HCT116 (cell line): Measurements from ENCODE around the gene RUNX1. TPM values are rescaled to one million over a fixed set of nuclear protein-coding genes. Genes with fewer than 3 reads are reported as not detected.
A peak's percentile ranks its signal among the peaks of the same experiment; 100 is the strongest.

Experiments used
- ATAC-seq: fragments of 200-7000 bp; cut with Tn5 transposase; 2 replicates; pipeline ENCODE4 v1.9.1; 2020; ENCODE audit warnings: mild to moderate bottlenecking, moderate library complexity
- BruUV-seq: library from RNA; stranded (reverse); fragments of 400-500 nt; replicated peaks from 2 replicates; lab custom pipeline; 2021; lab: Mats Ljungman, UMichigan
- CTCF ChIA-PET: fragments of 300-600 bp; sonication (Branson Sonifier 250); formaldehyde crosslinking; loops from one replicate; lab custom pipeline; 2021; ENCODE audit warnings: antibody characterized with exemption; lab: Charles Lee
- POLR2A ChIA-PET: fragments of 300-600, 350-600 bp; sonication (Branson Sonifier 250); formaldehyde crosslinking; loops from one replicate; lab custom pipeline; 2021; ENCODE audit warnings: antibody characterized with exemption; lab: Charles Lee
- RAD21 ChIA-PET, 2 experiments: fragments of 300-600 bp; sonication (Branson Sonifier 250); formaldehyde crosslinking; loops; one replicate each; lab custom pipeline; 2023; ENCODE audit warnings: low total read pairs in 2 of 2; ENCODE audit not compliant: uncharacterized antibody in 2 of 2, unreplicated experiment in 2 of 2, low non-redundant PET in 1 of 2; lab: Charles Lee
- DNase-seq: peaks from one replicate; pipeline ENCODE4 v3.0.0-alpha.2; 2010; ENCODE audit warnings: low read depth, low spot score
- H2AFZ ChIP-seq: fragments of 200-600 bp; shearing (Covaris generic), sonication (generic); 2 replicates; pipeline ENCODE4 v1.6.1; 2017; ENCODE audit warnings: low read depth, mixed run types, mixed read lengths, antibody characterized with exemption, low read length; ENCODE audit not compliant: poor library complexity, severe bottlenecking
- H3K27ac ChIP-seq: 2 replicates; pipeline ENCODE4 v1.5.1; 2012; ENCODE audit warnings: low read depth, low read length
- H3K27me3 ChIP-seq: fragments of 200-600 bp; sonication (generic); 2 replicates; pipeline ENCODE4 v1.6.1; 2016; ENCODE audit warnings: mixed run types, low read length, mixed read lengths; ENCODE audit not compliant: insufficient read depth
- H3K36me3 ChIP-seq, 2 experiments: fragments of 200-500 bp in 1 of 2; fragments of 200-600 bp in 1 of 2; sonication (Bioruptor generic) in 1 of 2; sonication (generic) in 1 of 2; 2 replicates each; pipeline versions ENCODE4 v1.5.1 to v1.6.1; 2014 to 2016; ENCODE audit warnings: low read length in 2 of 2, inconsistent platforms in 1 of 2, mixed read lengths in 1 of 2, mixed run types in 1 of 2; ENCODE audit not compliant: insufficient read depth in 2 of 2, control insufficient read depth in 1 of 2
- H3K4me1 ChIP-seq, 2 experiments: fragments of 200-600 bp in 1 of 2; sonication (generic) in 1 of 2; 2 replicates each; pipeline versions ENCODE4 v1.5.1 to v1.6.1; 2012 to 2017; ENCODE audit warnings: low read length in 2 of 2, inconsistent platforms in 1 of 2, mild to moderate bottlenecking in 1 of 2, mixed read lengths in 1 of 2, mixed run types in 1 of 2, moderate library complexity in 1 of 2; ENCODE audit not compliant: insufficient read depth in 2 of 2, control insufficient read depth in 1 of 2
- H3K4me2 ChIP-seq: fragments of 200-600 bp; sonication (generic); 2 replicates; pipeline ENCODE4 v1.6.1; 2017; ENCODE audit warnings: mixed run types, low read length, mixed read lengths
- H3K4me3 ChIP-seq, 2 experiments: fragments of 200-600 bp in 1 of 2; sonication (generic) in 1 of 2; replicated peaks in 1 of 2; 2 replicates each; pipeline ENCODE4 v1.5.1; 2011 to 2016; ENCODE audit warnings: low read length in 2 of 2, control low read depth in 1 of 2, low read depth in 1 of 2, mild to moderate bottlenecking in 1 of 2, mixed read lengths in 1 of 2, mixed run types in 1 of 2
- H3K79me2 ChIP-seq: fragments of 200-600 bp; sonication (generic); 2 replicates; pipeline ENCODE4 v1.6.1; 2017; ENCODE audit warnings: mild to moderate bottlenecking, mixed run types, low read length, moderate library complexity, mixed read lengths; ENCODE audit not compliant: insufficient read depth
- H3K9ac ChIP-seq: fragments of 200-600 bp; sonication (generic); 2 replicates; pipeline ENCODE4 v1.6.1; 2016; ENCODE audit warnings: low read length, mixed read lengths
- H3K9me2 ChIP-seq: fragments of 200-600 bp; sonication (generic), shearing (Covaris generic); 2 replicates; pipeline ENCODE4 v1.6.1; 2017; ENCODE audit warnings: mixed run types, mild to moderate bottlenecking, moderate library complexity; ENCODE audit not compliant: insufficient read depth
- H3K9me3 ChIP-seq, 2 experiments: fragments of 200-500 bp in 1 of 2; fragments of 200-600 bp in 1 of 2; sonication (Bioruptor generic) in 1 of 2; sonication (generic) in 1 of 2; 2 replicates each; pipeline ENCODE4 v1.6.1; 2014 to 2017; ENCODE audit warnings: low read length in 2 of 2, mixed read lengths in 2 of 2, inconsistent platforms in 1 of 2, low read depth in 1 of 2, mild to moderate bottlenecking in 1 of 2, mixed run types in 1 of 2, moderate library complexity in 1 of 2; ENCODE audit not compliant: control insufficient read depth in 1 of 2, insufficient read depth in 1 of 2
- H4K20me1 ChIP-seq: fragments of 200-600 bp; sonication (generic), shearing (Covaris generic); 2 replicates; pipeline ENCODE4 v1.6.1; 2017; ENCODE audit warnings: mixed run types, mild to moderate bottlenecking, moderate library complexity; ENCODE audit not compliant: insufficient read depth
- ATF3 ChIP-seq: IDR thresholded peaks from 2 replicates; pipeline ENCODE4 v1.6.1; 2012
- CBX3 ChIP-seq: IDR thresholded peaks from 2 replicates; pipeline ENCODE4 v1.6.1; 2012; ENCODE audit warnings: low read depth
- ELF1 ChIP-seq: IDR thresholded peaks from 2 replicates; pipeline ENCODE4 v1.6.1; 2012; ENCODE audit warnings: low read depth, borderline replicate concordance
- EZH2 ChIP-seq: fragments of 200-600 bp; sonication (generic); IDR thresholded peaks from 2 replicates; pipeline ENCODE4 v1.6.1; 2017; ENCODE audit warnings: antibody characterized with exemption, mixed run types
- EZH2phosphoT487 ChIP-seq: fragments of 200-600 bp; IDR thresholded peaks from 2 replicates; pipeline ENCODE4 v1.6.1; 2018; ENCODE audit warnings: antibody characterized with exemption, borderline replicate concordance
- FOSL1 ChIP-seq: IDR thresholded peaks from 2 replicates; pipeline ENCODE4 v1.6.1; 2012; ENCODE audit warnings: low read depth
- JUND ChIP-seq: IDR thresholded peaks from 2 replicates; pipeline ENCODE4 v1.6.1; 2012
- POLR2AphosphoS5 ChIP-seq: IDR thresholded peaks from 2 replicates; pipeline ENCODE4 v1.6.1; 2011; ENCODE audit warnings: mild to moderate bottlenecking, low read depth, low read length, moderate library complexity
- RAD21 ChIP-seq: IDR thresholded peaks from 2 replicates; pipeline ENCODE4 v1.6.1; 2012; ENCODE audit warnings: low read depth, mild to moderate bottlenecking
- SIN3A ChIP-seq: IDR thresholded peaks from 2 replicates; pipeline ENCODE4 v1.6.1; 2012; ENCODE audit warnings: low read depth
- SP1 ChIP-seq: IDR thresholded peaks from 2 replicates; pipeline ENCODE4 v1.6.1; 2012; ENCODE audit warnings: low read depth
- SRF ChIP-seq: IDR thresholded peaks from 2 replicates; pipeline ENCODE4 v1.6.1; 2012; ENCODE audit warnings: low read depth
- TCF7L2 ChIP-seq: IDR thresholded peaks from 2 replicates; pipeline ENCODE4 v1.7.0; 2011; ENCODE audit warnings: borderline replicate concordance, inconsistent platforms; ENCODE audit not compliant: insufficient read depth, insufficient read length; ENCODE audit errors: extremely low read depth
- ZBTB33 ChIP-seq: IDR thresholded peaks from 2 replicates; pipeline ENCODE4 v1.6.1; 2011; ENCODE audit warnings: mild to moderate bottlenecking, low read length, moderate library complexity; ENCODE audit not compliant: insufficient replicate concordance; ENCODE audit errors: extremely low read depth
- ZFX ChIP-seq: fragments of 450-650 bp; IDR thresholded peaks from 2 replicates; pipeline ENCODE4 v1.6.1; 2017
- ZNF274 ChIP-seq: fragments of 200-500 bp; sonication (Bioruptor generic); IDR thresholded peaks from 2 replicates; pipeline ENCODE4 v1.6.1; 2014; ENCODE audit warnings: mild to moderate bottlenecking, low read depth, low read length, inconsistent platforms
- intact Hi-C: fragments of 100-400 bp; cut with micrococcal nuclease; formaldehyde crosslinking; loops from 2 replicates; pipeline ENCODE4 v1.10.0; 2022
- total RNA-seq: library from RNA; stranded (reverse); gene quantifications from one replicate; pipeline ENCODE4 v1.2.1, GENCODE V29; 2021; ENCODE audit not compliant: unreplicated experiment
- TF ChIP-seq, protein P1 (sequence below), 3 experiments: fragments of 200-600 bp in 1 of 3; sonication (generic) in 1 of 3; IDR thresholded peaks in 2 of 3; conservative IDR thresholded peaks in 1 of 3; 2 replicates each; pipeline ENCODE4 v1.5.1; 2012 to 2017; ENCODE audit warnings: low read depth in 2 of 3, low read length in 2 of 3, antibody characterized with exemption in 1 of 3, borderline replicate concordance in 1 of 3, control low read depth in 1 of 3, mild to moderate bottlenecking in 1 of 3, mixed read lengths in 1 of 3, mixed run types in 1 of 3, moderate library complexity in 1 of 3; ENCODE audit not compliant: insufficient read depth in 1 of 3

RUNX1 gene
- total RNA-seq, 1 experiment from 2014 or later = 33.5 TPM

- BruUV-seq = no TSS peak
- Histone ChIP-seq H3K4me2 (no peak overlapping the region), H4K20me1 (no peaks in the 10 kb centered on the region), H3K36me3 (peaks cover 2 to 8% of the 10 kb centered on the region in 2 experiments; a peak in 2 of 4 replicates), H3K79me2 (no peaks in the 10 kb centered on the region), H3K27me3 (no peaks in the 10 kb centered on the region), H2AFZ (no peak overlapping the region), H3K9me2 (no peaks in the 10 kb centered on the region), H3K9me3 (no peaks in the 10 kb centered on the region), H3K4me1 (peaks cover 0 to 18% of the 10 kb centered on the region in 2 experiments; a peak in 1 of 4 replicates), H3K9ac (no peak overlapping the region), H3K27ac (no peak overlapping the region), H3K4me3 (no peak overlapping the region)
- DNase-seq (no peak), ATAC-seq (peak; percentile 68; the same call in 1 of the 2 replicates)
- CTCF ChIA-PET = no interaction called here
- TF ChIP-seq TCF7L2 (no peak), FOSL1 (no peak), ATF3 (no peak), JUND (no peak), ELF1 (no peak), SP1 (no peak), ZBTB33 (no peak), EZH2phosphoT487 (no peak), POLR2AphosphoS5 (no peak), RAD21 (no peak), ZNF274 (no peak), EZH2 (no peak), ZFX (no peak), SRF (no peak), SIN3A (no peak), CBX3 (no peak)
- TF ChIP-seq, protein P1, sequence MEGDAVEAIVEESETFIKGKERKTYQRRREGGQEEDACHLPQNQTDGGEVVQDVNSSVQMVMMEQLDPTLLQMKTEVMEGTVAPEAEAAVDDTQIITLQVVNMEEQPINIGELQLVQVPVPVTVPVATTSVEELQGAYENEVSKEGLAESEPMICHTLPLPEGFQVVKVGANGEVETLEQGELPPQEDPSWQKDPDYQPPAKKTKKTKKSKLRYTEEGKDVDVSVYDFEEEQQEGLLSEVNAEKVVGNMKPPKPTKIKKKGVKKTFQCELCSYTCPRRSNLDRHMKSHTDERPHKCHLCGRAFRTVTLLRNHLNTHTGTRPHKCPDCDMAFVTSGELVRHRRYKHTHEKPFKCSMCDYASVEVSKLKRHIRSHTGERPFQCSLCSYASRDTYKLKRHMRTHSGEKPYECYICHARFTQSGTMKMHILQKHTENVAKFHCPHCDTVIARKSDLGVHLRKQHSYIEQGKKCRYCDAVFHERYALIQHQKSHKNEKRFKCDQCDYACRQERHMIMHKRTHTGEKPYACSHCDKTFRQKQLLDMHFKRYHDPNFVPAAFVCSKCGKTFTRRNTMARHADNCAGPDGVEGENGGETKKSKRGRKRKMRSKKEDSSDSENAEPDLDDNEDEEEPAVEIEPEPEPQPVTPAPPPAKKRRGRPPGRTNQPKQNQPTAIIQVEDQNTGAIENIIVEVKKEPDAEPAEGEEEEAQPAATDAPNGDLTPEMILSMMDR (IDR thresholded peaks at IDR 0.05 in 2 of 3, conservative IDR thresholded peaks at IDR 0.05 in 1 of 3; ENCODE audit: borderline replicate concordance in 1 of 3, insufficient read depth in 1 of 3, low read depth in 2 of 3, low read length in 2 of 3) = no peak
- POLR2A ChIA-PET = no interaction called here
- intact Hi-C loops = no loop called here
- RAD21 ChIA-PET = no interaction called here
Observed at GRCh38 chr21:34820051-34820450, 229.1 kb downstream of the RUNX1 start.
